ENCODE measurements around the gene ZSCAN21. TPM values are rescaled to one million over a fixed set of nuclear protein-coding genes. Genes with fewer than 3 reads are reported as not detected.

Gene ZSCAN21
- total RNA-seq, 1 donor from 2014 or later: 11.5 TPM

GRCh38 chr7:100013328-100013676 lies 36.3 kb upstream of the ZSCAN21 start:
- Histone ChIP-seq H3K4me3 (ENCODE audit: low read length in 3 of 3) (no peak overlapping the region), H3K27ac (ENCODE audit: low read depth, low read length) (no peak overlapping the region), H3K9ac (ENCODE audit: low read depth in 1 of 3, low read length in 3 of 3) (no peak overlapping the region), H3K9me3 (ENCODE audit: control insufficient read depth in 3 of 3, low read length in 3 of 3) (no peaks in the 10 kb centered on the region), H3K27me3 (ENCODE audit: control insufficient read depth in 3 of 3, insufficient read depth in 3 of 3, low read length in 3 of 3) (peaks cover 0 to 5% (median 0%) of the 10 kb centered on the region in 3 donors), H3K4me1 (ENCODE audit: control insufficient read depth in 3 of 3, insufficient read depth in 3 of 3, low read length in 3 of 3) (peaks cover 8 to 20% (median 11%) of the 10 kb centered on the region in 3 donors), H3K36me3 (ENCODE audit: control insufficient read depth in 3 of 3, insufficient read depth in 3 of 3, low read length in 3 of 3) (no peaks in the 10 kb centered on the region)

GRCh38 chr7:100015232-100016214 lies 34.1 kb upstream of the ZSCAN21 start, which contains the start of gene ZKSCAN1:
ZKSCAN1 (plus strand) TSS chr7:100015596; CDS start chr7:100023507, 7,911 bp downstream.
- Histone ChIP-seq H3K27me3 (ENCODE audit: control insufficient read depth in 3 of 3, insufficient read depth in 3 of 3, low read length in 3 of 3) (no peaks in the 10 kb centered on the region), H3K27ac (ENCODE audit: low read depth, low read length) (peak within 1 kb of the TSS; percentile 84), H3K9me3 (ENCODE audit: control insufficient read depth in 3 of 3, low read length in 3 of 3) (no peaks in the 10 kb centered on the region), H3K9ac (ENCODE audit: low read depth in 1 of 3, low read length in 3 of 3) (peak within 1 kb of the TSS; percentile 87 to 97 (median 92)), H3K4me1 (ENCODE audit: control insufficient read depth in 3 of 3, insufficient read depth in 3 of 3, low read length in 3 of 3) (peaks cover 11 to 20% (median 11%) of the 10 kb centered on the region in 3 donors), H3K4me3 (ENCODE audit: low read length in 3 of 3) (peak within 1 kb of the TSS; percentile 79 to 92 (median 83)), H3K36me3 (ENCODE audit: control insufficient read depth in 3 of 3, insufficient read depth in 3 of 3, low read length in 3 of 3) (peaks cover 0 to 3% (median 2%) of the 10 kb centered on the region in 3 donors)

- peak overlapping the region; percentile 79 to 92 (median 83) for H3K4me3 ChIP-seq (ENCODE audit: low read length in 3 of 3)
- H3K36me3 ChIP-seq (ENCODE audit: control insufficient read depth in 3 of 3, insufficient read depth in 3 of 3, low read length in 3 of 3): peaks cover 0 to 3% (median 2%) of the 10 kb centered on the region in 3 donors
- no peaks in the 10 kb centered on the region for H3K27me3 ChIP-seq (ENCODE audit: control insufficient read depth in 3 of 3, insufficient read depth in 3 of 3, low read length in 3 of 3)
- peak overlapping the region; percentile 87 to 97 (median 92) for H3K9ac ChIP-seq (ENCODE audit: low read depth in 1 of 3, low read length in 3 of 3)
- peaks cover 11 to 20% (median 14%) of the 10 kb centered on the region in 3 donors for H3K4me1 ChIP-seq (ENCODE audit: control insufficient read depth in 3 of 3, insufficient read depth in 3 of 3, low read length in 3 of 3)
- H3K27ac ChIP-seq (ENCODE audit: low read depth, low read length): peak overlapping the region; percentile 84
- no peaks in the 10 kb centered on the region for H3K9me3 ChIP-seq (ENCODE audit: control insufficient read depth in 3 of 3, low read length in 3 of 3)
These were observed 33.2 kb upstream of the ZSCAN21 start for GRCh38 chr7:100016215-100016901.

GRCh38 chr7:100017300-100017699 lies 32.3 kb upstream of the ZSCAN21 start:
- no peak overlapping the region for H3K4me3 ChIP-seq (ENCODE audit: low read length in 3 of 3)
- no peak overlapping the region for H3K27ac ChIP-seq (ENCODE audit: low read depth, low read length)
- H3K36me3 ChIP-seq (ENCODE audit: control insufficient read depth in 3 of 3, insufficient read depth in 3 of 3, low read length in 3 of 3): peaks cover 0 to 3% (median 2%) of the 10 kb centered on the region in 3 donors
- H3K9ac ChIP-seq (ENCODE audit: low read depth in 1 of 3, low read length in 3 of 3): peak overlapping the region in 1 of 3 donors; percentile 43
- peaks cover 11 to 20% (median 14%) of the 10 kb centered on the region in 3 donors for H3K4me1 ChIP-seq (ENCODE audit: control insufficient read depth in 3 of 3, insufficient read depth in 3 of 3, low read length in 3 of 3)
- no peaks in the 10 kb centered on the region for H3K9me3 ChIP-seq (ENCODE audit: control insufficient read depth in 3 of 3, low read length in 3 of 3)
- no peaks in the 10 kb centered on the region for H3K27me3 ChIP-seq (ENCODE audit: control insufficient read depth in 3 of 3, insufficient read depth in 3 of 3, low read length in 3 of 3)

GRCh38 chr7:100017875-100018274 lies 31.7 kb upstream of the ZSCAN21 start:
- no peaks in the 10 kb centered on the region for H3K27me3 ChIP-seq (ENCODE audit: control insufficient read depth in 3 of 3, insufficient read depth in 3 of 3, low read length in 3 of 3)
- peaks cover 0 to 3% (median 2%) of the 10 kb centered on the region in 3 donors for H3K36me3 ChIP-seq (ENCODE audit: control insufficient read depth in 3 of 3, insufficient read depth in 3 of 3, low read length in 3 of 3)
- H3K9ac ChIP-seq (ENCODE audit: low read depth in 1 of 3, low read length in 3 of 3): no peak overlapping the region
- peaks cover 11 to 20% (median 14%) of the 10 kb centered on the region in 3 donors for H3K4me1 ChIP-seq (ENCODE audit: control insufficient read depth in 3 of 3, insufficient read depth in 3 of 3, low read length in 3 of 3)
- H3K27ac ChIP-seq (ENCODE audit: low read depth, low read length): no peak overlapping the region
- no peak overlapping the region for H3K4me3 ChIP-seq (ENCODE audit: low read length in 3 of 3)
- no peaks in the 10 kb centered on the region for H3K9me3 ChIP-seq (ENCODE audit: control insufficient read depth in 3 of 3, low read length in 3 of 3)

GRCh38 chr7:100019908-100020307 lies 29.7 kb upstream of the ZSCAN21 start:
- Histone ChIP-seq H3K36me3 (ENCODE audit: control insufficient read depth in 3 of 3, insufficient read depth in 3 of 3, low read length in 3 of 3) (peaks cover 14 to 21% (median 16%) of the 10 kb centered on the region in 3 donors), H3K4me1 (ENCODE audit: control insufficient read depth in 3 of 3, insufficient read depth in 3 of 3, low read length in 3 of 3) (peaks cover 11 to 19% (median 14%) of the 10 kb centered on the region in 3 donors), H3K4me3 (ENCODE audit: low read length in 3 of 3) (no peak overlapping the region), H3K9me3 (ENCODE audit: control insufficient read depth in 3 of 3, low read length in 3 of 3) (no peaks in the 10 kb centered on the region), H3K27me3 (ENCODE audit: control insufficient read depth in 3 of 3, insufficient read depth in 3 of 3, low read length in 3 of 3) (no peaks in the 10 kb centered on the region), H3K9ac (ENCODE audit: low read depth in 1 of 3, low read length in 3 of 3) (no peak overlapping the region), H3K27ac (ENCODE audit: low read depth, low read length) (no peak overlapping the region)

- Histone ChIP-seq H3K27me3 (ENCODE audit: control insufficient read depth in 3 of 3, insufficient read depth in 3 of 3, low read length in 3 of 3) (no peaks in the 10 kb centered on the region), H3K9me3 (ENCODE audit: control insufficient read depth in 3 of 3, low read length in 3 of 3) (no peaks in the 10 kb centered on the region), H3K9ac (ENCODE audit: low read depth in 1 of 3, low read length in 3 of 3) (no peak overlapping the region), H3K4me3 (ENCODE audit: low read length in 3 of 3) (no peak overlapping the region), H3K36me3 (ENCODE audit: control insufficient read depth in 3 of 3, insufficient read depth in 3 of 3, low read length in 3 of 3) (peaks cover 23 to 32% (median 24%) of the 10 kb centered on the region in 3 donors), H3K4me1 (ENCODE audit: control insufficient read depth in 3 of 3, insufficient read depth in 3 of 3, low read length in 3 of 3) (peaks cover 7 to 14% (median 13%) of the 10 kb centered on the region in 3 donors), H3K27ac (ENCODE audit: low read depth, low read length) (no peak overlapping the region)
These were observed 28.3 kb upstream of the ZSCAN21 start for GRCh38 chr7:100021297-100021696.

GRCh38 chr7:100022621-100023020 lies 27.0 kb upstream of the ZSCAN21 start:
- Histone ChIP-seq H3K4me3 (ENCODE audit: low read length in 3 of 3) (no peak overlapping the region), H3K4me1 (ENCODE audit: control insufficient read depth in 3 of 3, insufficient read depth in 3 of 3, low read length in 3 of 3) (peaks cover 0 to 5% (median 2%) of the 10 kb centered on the region in 3 donors), H3K9ac (ENCODE audit: low read depth in 1 of 3, low read length in 3 of 3) (no peak overlapping the region), H3K27ac (ENCODE audit: low read depth, low read length) (no peak overlapping the region), H3K27me3 (ENCODE audit: control insufficient read depth in 3 of 3, insufficient read depth in 3 of 3, low read length in 3 of 3) (no peaks in the 10 kb centered on the region), H3K36me3 (ENCODE audit: control insufficient read depth in 3 of 3, insufficient read depth in 3 of 3, low read length in 3 of 3) (peaks cover 25 to 33% (median 32%) of the 10 kb centered on the region in 3 donors), H3K9me3 (ENCODE audit: control insufficient read depth in 3 of 3, low read length in 3 of 3) (no peaks in the 10 kb centered on the region)

- peaks cover 0 to 5% (median 0%) of the 10 kb centered on the region in 3 donors for H3K4me1 ChIP-seq (ENCODE audit: control insufficient read depth in 3 of 3, insufficient read depth in 3 of 3, low read length in 3 of 3)
- H3K4me3 ChIP-seq (ENCODE audit: low read length in 3 of 3): no peak overlapping the region
- H3K36me3 ChIP-seq (ENCODE audit: control insufficient read depth in 3 of 3, insufficient read depth in 3 of 3, low read length in 3 of 3): peaks cover 28 to 37% (median 36%) of the 10 kb centered on the region in 3 donors
- H3K27me3 ChIP-seq (ENCODE audit: control insufficient read depth in 3 of 3, insufficient read depth in 3 of 3, low read length in 3 of 3): no peaks in the 10 kb centered on the region
- H3K9ac ChIP-seq (ENCODE audit: low read depth in 1 of 3, low read length in 3 of 3): no peak overlapping the region
- no peaks in the 10 kb centered on the region for H3K9me3 ChIP-seq (ENCODE audit: control insufficient read depth in 3 of 3, low read length in 3 of 3)
- H3K27ac ChIP-seq (ENCODE audit: low read depth, low read length): no peak overlapping the region
These were observed 26.0 kb upstream of the ZSCAN21 start for GRCh38 chr7:100023526-100023925.

Measured in skeletal muscle tissue (tissue), 4 donors.